NCI-H187 treated with DMSO at 0.1 percent for 48 hours (cell line): ENCODE results near the gene LTN1.
"Not testable (repeated sequence)": the region's sequence is repeated elsewhere in the genome, so short reads cannot be mapped to it uniquely, and the experiment has no call there.

Experiments
- DNase-seq: peaks from one replicate; lab custom pipeline; 2025; lab: John Stamatoyannopoulos, UW

The LTN1 gene

GRCh38 chr21:28992526-28993292 is at the start of gene LTN1:
LTN1 (minus strand) TSS chr21:28992877; CDS start chr21:28992805, 72 bp downstream.
- peak; percentile 96 for DNase-seq

GRCh38 chr21:29034678-29035077 is 42.0 kb upstream of the LTN1 start:
- no peak for DNase-seq

- DNase-seq = no peak
These were observed 41.2 kb upstream of the LTN1 start for GRCh38 chr21:29033871-29034270.

- DNase-seq = no peak
These were observed 40.6 kb upstream of the LTN1 start for GRCh38 chr21:29033301-29033700.

- DNase-seq = no peak
These were observed 38.2 kb upstream of the LTN1 start for GRCh38 chr21:29030909-29031308.

- no peak for DNase-seq
These were observed 36.8 kb upstream of the LTN1 start for GRCh38 chr21:29029524-29029923.

- DNase-seq = no peak
These were observed 32.6 kb upstream of the LTN1 start for GRCh38 chr21:29025328-29025713.

GRCh38 chr21:29024474-29025327 is 32.0 kb upstream of the LTN1 start, which contains the start of gene USP16:
USP16 (plus strand) TSS chr21:29024668; CDS start chr21:29027914, 3,246 bp downstream.
- DNase-seq = peak; percentile 91

- DNase-seq = no peak
These were observed 29.5 kb upstream of the LTN1 start for GRCh38 chr21:29022166-29022565.

- no peak for DNase-seq
These were observed 25.9 kb upstream of the LTN1 start for GRCh38 chr21:29018540-29018939.

GRCh38 chr21:29017639-29018237 is 25.1 kb upstream of the LTN1 start:
- DNase-seq = no peak

- DNase-seq = not testable (repeated sequence)
These were observed 18.6 kb upstream of the LTN1 start for GRCh38 chr21:29011236-29011635.

GRCh38 chr21:29008367-29008766 is 15.7 kb upstream of the LTN1 start:
- DNase-seq = no peak

- DNase-seq = no peak
These were observed 15.1 kb upstream of the LTN1 start for GRCh38 chr21:29007810-29008209.

GRCh38 chr21:29007135-29007534 is 14.5 kb upstream of the LTN1 start:
- no peak for DNase-seq

- no peak for DNase-seq
These were observed 13.0 kb upstream of the LTN1 start for GRCh38 chr21:29005696-29006095.

- DNase-seq = peak; percentile 37
These were observed 9.9 kb upstream of the LTN1 start for GRCh38 chr21:29002442-29003144.

- no peak for DNase-seq
These were observed 584 bp upstream of the LTN1 start for GRCh38 chr21:28993293-28993629.

- no peak for DNase-seq
These were observed 684 bp downstream of the LTN1 start for GRCh38 chr21:28991861-28992525.

GRCh38 chr21:28988146-28988545 is 4.5 kb downstream of the LTN1 start:
- not testable (repeated sequence) for DNase-seq

GRCh38 chr21:28986677-28987076 is 6.0 kb downstream of the LTN1 start:
- DNase-seq = no peak

- no peak for DNase-seq
These were observed 10.0 kb downstream of the LTN1 start for GRCh38 chr21:28982637-28983036.
